PC-3 (cell line): ENCODE measurements around the gene KIF17. TPM values are rescaled to one million over a fixed set of nuclear protein-coding genes. Genes with fewer than 3 reads are reported as not detected.
A peak's percentile ranks its signal among the peaks of the same experiment; 100 is the strongest.
"Not testable (repeated sequence)": the region's sequence is repeated elsewhere in the genome, so short reads cannot be mapped to it uniquely, and the experiment has no call there.

Experiments
- ATAC-seq: fragments of 200-7000 bp; cut with Tn5 transposase; 2 replicates; pipeline ENCODE4 v1.9.1; 2020; ENCODE audit warnings: mild to moderate bottlenecking, moderate library complexity
- BruUV-seq: library from RNA; stranded (reverse); fragments of 400-500 nt; replicated peaks from 2 replicates; lab custom pipeline; 2021; lab: Mats Ljungman, UMichigan
- CTCF ChIA-PET: fragments of 300-600 bp; sonication (Branson Sonifier 250); formaldehyde crosslinking; loops from one replicate; lab custom pipeline; 2022; ENCODE audit warnings: antibody characterized with exemption; lab: Charles Lee
- POLR2A ChIA-PET: fragments of 300-600 bp; sonication (Branson Sonifier 250); formaldehyde crosslinking; loops from one replicate; lab custom pipeline; 2022; ENCODE audit warnings: antibody characterized with exemption; ENCODE audit not compliant: unreplicated experiment; lab: Charles Lee
- DNase-seq: peaks from one replicate; pipeline ENCODE4 v3.0.0-alpha.2; 2015
- H2AFZ ChIP-seq: fragments of 300-600 bp; sonication (generic); 2 replicates; pipeline ENCODE4 v1.6.0; 2016; ENCODE audit warnings: antibody characterized with exemption, low read length
- H3F3A ChIP-seq: fragments of 300-600 bp; sonication (generic); one replicate; pipeline ENCODE4 v1.6.0; 2017; ENCODE audit warnings: antibody characterized with exemption, low read length, control low read depth, mild to moderate bottlenecking; ENCODE audit not compliant: unreplicated experiment
- H3K27ac ChIP-seq: fragments of 300-600 bp; sonication (generic); 2 replicates; pipeline ENCODE4 v1.5.1; 2016; ENCODE audit warnings: mild to moderate bottlenecking, low read length
- H3K27me3 ChIP-seq: fragments of 300-600 bp; sonication (generic); 2 replicates; pipeline ENCODE4 v1.6.1; 2016; ENCODE audit warnings: low read length, mixed read lengths
- H3K36me3 ChIP-seq: fragments of 300-600 bp; sonication (generic); 2 replicates; pipeline ENCODE4 v1.6.1; 2016; ENCODE audit warnings: low read depth, mixed run types, low read length, mixed read lengths
- H3K4me1 ChIP-seq: fragments of 300-600 bp; sonication (generic); 2 replicates; pipeline ENCODE4 v1.5.1; 2016; ENCODE audit warnings: low read length; ENCODE audit not compliant: insufficient read depth
- H3K4me2 ChIP-seq: fragments of 300-600 bp; sonication (generic); 2 replicates; pipeline ENCODE4 v1.6.0; 2016; ENCODE audit warnings: low read length
- H3K4me3 ChIP-seq: fragments of 300-600 bp; sonication (generic); 2 replicates; pipeline ENCODE4 v1.5.1; 2016; ENCODE audit warnings: mild to moderate bottlenecking, low read length, mixed read lengths
- H3K79me2 ChIP-seq: fragments of 300-600 bp; sonication (generic); 2 replicates; pipeline ENCODE4 v1.6.1; 2017; ENCODE audit warnings: low read length, mixed read lengths
- H3K9ac ChIP-seq: fragments of 300-600 bp; sonication (generic); 2 replicates; pipeline ENCODE4 v1.6.0; 2016; ENCODE audit warnings: mild to moderate bottlenecking, low read length
- H3K9me2 ChIP-seq: fragments of 300-600 bp; sonication (generic); replicated peaks from 2 replicates; pipeline ENCODE4 v1.6.1; 2016; ENCODE audit warnings: mixed run types, low read length, mixed read lengths
- H3K9me3 ChIP-seq: fragments of 300-600 bp; sonication (generic); 2 replicates; pipeline ENCODE4 v1.6.1; 2016; ENCODE audit warnings: low read length, mixed read lengths
- H4K20me1 ChIP-seq: fragments of 300-600 bp; sonication (generic); 2 replicates; pipeline ENCODE4 v1.6.1; 2016; ENCODE audit warnings: low read length, mixed read lengths
- EZH2phosphoT487 ChIP-seq: fragments of 300-600 bp; sonication (generic); IDR thresholded peaks from 2 replicates; pipeline ENCODE4 v1.6.1; 2018; ENCODE audit warnings: mild to moderate bottlenecking, antibody characterized with exemption, low read length, borderline replicate concordance
- intact Hi-C: fragments of 100-400 bp; cut with micrococcal nuclease; formaldehyde crosslinking; loops from 2 replicates; pipeline ENCODE4 v1.9.0; 2023
- total RNA-seq: library from RNA; depleted of rRNA; stranded (reverse); fragments of >200 nt; gene quantifications from 2 replicates; pipeline ENCODE4 v1.2.3, GENCODE V29; 2014
- TF ChIP-seq, protein P1 (sequence below): fragments of 300-600 bp; sonication (generic); conservative IDR thresholded peaks from 2 replicates; pipeline ENCODE4 v1.5.1; 2017; ENCODE audit warnings: antibody characterized with exemption, low read depth, mild to moderate bottlenecking, low read length

Gene KIF17
- total RNA-seq, 1 experiment from 2014 or later: 0.33 TPM

DNA sequence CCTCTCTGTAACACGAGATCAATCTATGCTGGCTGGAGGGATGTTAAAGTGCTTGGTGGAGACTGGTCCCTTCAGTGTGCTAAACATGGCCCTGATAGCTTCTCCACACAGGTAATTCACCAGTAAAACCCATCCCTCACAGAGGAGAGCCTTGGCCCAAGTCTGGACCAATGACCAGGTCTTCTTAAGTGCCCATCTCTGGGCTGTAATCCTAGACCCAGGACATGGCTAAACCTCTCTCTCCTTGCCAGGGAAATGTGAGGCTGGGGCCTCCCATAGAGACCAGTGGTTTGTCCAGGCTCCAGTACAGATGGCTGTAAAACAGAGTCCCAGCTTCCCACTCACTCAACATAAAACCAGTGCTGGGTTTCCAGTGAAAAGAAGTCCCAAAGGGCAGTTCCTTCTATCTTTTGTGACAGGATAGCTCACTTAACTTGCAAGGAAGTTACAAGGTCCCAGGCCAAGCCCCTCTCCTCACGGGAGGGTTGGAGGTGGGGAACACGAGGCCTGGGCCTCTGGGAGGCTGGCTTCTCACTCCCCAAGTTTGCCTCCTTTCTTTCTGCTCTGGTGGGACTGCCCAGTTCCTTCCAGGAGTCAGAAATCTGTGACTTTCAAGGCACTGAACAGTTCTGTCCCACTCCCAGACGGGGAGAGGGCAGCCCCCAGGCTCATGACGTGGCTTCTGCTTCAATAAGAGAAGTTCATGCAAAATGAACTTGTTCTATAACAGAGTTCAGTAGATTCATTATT, 2.2 kb upstream of the KIF17 start:
- no peaks in the 10 kb centered on the region for H3K79me2 ChIP-seq
- no peak for DNase-seq
- H4K20me1 ChIP-seq: no peaks in the 10 kb centered on the region
- ChIA-PET POLR2A (no interaction called here), CTCF (no interaction called here)
- H3F3A ChIP-seq: no peaks in the 10 kb centered on the region
- no peak overlapping the region for H2AFZ ChIP-seq
- TF ChIP-seq, protein P1, sequence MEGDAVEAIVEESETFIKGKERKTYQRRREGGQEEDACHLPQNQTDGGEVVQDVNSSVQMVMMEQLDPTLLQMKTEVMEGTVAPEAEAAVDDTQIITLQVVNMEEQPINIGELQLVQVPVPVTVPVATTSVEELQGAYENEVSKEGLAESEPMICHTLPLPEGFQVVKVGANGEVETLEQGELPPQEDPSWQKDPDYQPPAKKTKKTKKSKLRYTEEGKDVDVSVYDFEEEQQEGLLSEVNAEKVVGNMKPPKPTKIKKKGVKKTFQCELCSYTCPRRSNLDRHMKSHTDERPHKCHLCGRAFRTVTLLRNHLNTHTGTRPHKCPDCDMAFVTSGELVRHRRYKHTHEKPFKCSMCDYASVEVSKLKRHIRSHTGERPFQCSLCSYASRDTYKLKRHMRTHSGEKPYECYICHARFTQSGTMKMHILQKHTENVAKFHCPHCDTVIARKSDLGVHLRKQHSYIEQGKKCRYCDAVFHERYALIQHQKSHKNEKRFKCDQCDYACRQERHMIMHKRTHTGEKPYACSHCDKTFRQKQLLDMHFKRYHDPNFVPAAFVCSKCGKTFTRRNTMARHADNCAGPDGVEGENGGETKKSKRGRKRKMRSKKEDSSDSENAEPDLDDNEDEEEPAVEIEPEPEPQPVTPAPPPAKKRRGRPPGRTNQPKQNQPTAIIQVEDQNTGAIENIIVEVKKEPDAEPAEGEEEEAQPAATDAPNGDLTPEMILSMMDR: no peak
- no peak overlapping the region for H3K4me3 ChIP-seq
- intact Hi-C loops: no loop called here
- no peak overlapping the region for H3K9ac ChIP-seq
- no peaks in the 10 kb centered on the region for H3K27me3 ChIP-seq
- BruUV-seq: no TSS peak
- no peak overlapping the region for H3K27ac ChIP-seq
- no peak for ATAC-seq
- peaks cover 3% of the 10 kb centered on the region; the same call in 1 of the 2 replicates for H3K4me1 ChIP-seq
- H3K9me2 ChIP-seq: no peaks in the 10 kb centered on the region
- no peak overlapping the region for H3K4me2 ChIP-seq
- H3K36me3 ChIP-seq: no peaks in the 10 kb centered on the region
- no peaks in the 10 kb centered on the region for H3K9me3 ChIP-seq

GRCh38 chr1:20719261-20719660, 1.5 kb upstream of the KIF17 start:
- TF ChIP-seq, protein P1: no peak
- TF ChIP-seq EZH2phosphoT487: no peak
- POLR2A ChIA-PET: no interaction called here

GRCh38 chr1:20718343-20718882, 606 bp upstream of the KIF17 start:
- H3K79me2 ChIP-seq, H3K27ac ChIP-seq, intact Hi-C loops, H3F3A ChIP-seq, H3K9me3 ChIP-seq, H3K9me2 ChIP-seq, BruUV-seq, DNase-seq, H3K9ac ChIP-seq, H3K27me3 ChIP-seq, H3K4me1 ChIP-seq, CTCF ChIA-PET, H3K36me3 ChIP-seq, H4K20me1 ChIP-seq, ATAC-seq: not testable (repeated sequence)
- POLR2A ChIA-PET: interaction anchor here (0.6 kb wide), 1 partner anchor 635 kb away, joined by 4 read pairs; no protein-coding TSS in a partner anchor
- H2AFZ ChIP-seq: peak overlapping the region; percentile 81
- peak overlapping the region; percentile 79 for H3K4me2 ChIP-seq
- peak overlapping the region; percentile 55; the same call in 1 of the 2 replicates for H3K4me3 ChIP-seq

More at GRCh38 chr1:20719261-20719660, 1.5 kb upstream of the KIF17 start:
- no TSS peak for BruUV-seq
- no peak overlapping the region for H2AFZ ChIP-seq
- no peak overlapping the region for H3K4me3 ChIP-seq
- no peaks in the 10 kb centered on the region for H3K27me3 ChIP-seq
- intact Hi-C loops: no loop called here
- H3F3A ChIP-seq: no peaks in the 10 kb centered on the region
- no peak overlapping the region for H3K9ac ChIP-seq
- no peak overlapping the region for H3K27ac ChIP-seq
- CTCF ChIA-PET: no interaction called here
- no peaks in the 10 kb centered on the region for H3K79me2 ChIP-seq
- no peak overlapping the region for H3K4me2 ChIP-seq
- DNase-seq (no peak), ATAC-seq (no peak)
- 0 out of 2 replicates have a peak, but pooled peaks cover 3% of the 10 kb centered on the region for H3K4me1 ChIP-seq
- no peaks in the 10 kb centered on the region for H3K9me2 ChIP-seq
- no peaks in the 10 kb centered on the region for H4K20me1 ChIP-seq
- no peaks in the 10 kb centered on the region for H3K36me3 ChIP-seq
- H3K9me3 ChIP-seq: no peaks in the 10 kb centered on the region
